Esophagus squamous epithelium (tissue), 4 donors: Measurements from ENCODE around the gene PHF3.

ENCODE experiments used
- POLR2A ChIP-seq, 4 donors: fragments of 450-650 bp; IDR thresholded peaks; one replicate each; pipeline ENCODE4 v1.6.1; 2017; ENCODE audit warnings: antibody characterized with exemption in 4 of 4, mild to moderate bottlenecking in 4 of 4, moderate library complexity in 3 of 4
- TF ChIP-seq, protein P1 (sequence below), 6 experiments: fragments of 450-650 bp in 4 of 6; fragments of 200-600 bp in 2 of 6; sonication (generic) in 2 of 6; IDR thresholded peaks; one replicate each; pipeline ENCODE4 v1.5.1; 2016 to 2019; ENCODE audit warnings: antibody characterized with exemption in 6 of 6, mild to moderate bottlenecking in 4 of 6, moderate library complexity in 4 of 6

DNA sequence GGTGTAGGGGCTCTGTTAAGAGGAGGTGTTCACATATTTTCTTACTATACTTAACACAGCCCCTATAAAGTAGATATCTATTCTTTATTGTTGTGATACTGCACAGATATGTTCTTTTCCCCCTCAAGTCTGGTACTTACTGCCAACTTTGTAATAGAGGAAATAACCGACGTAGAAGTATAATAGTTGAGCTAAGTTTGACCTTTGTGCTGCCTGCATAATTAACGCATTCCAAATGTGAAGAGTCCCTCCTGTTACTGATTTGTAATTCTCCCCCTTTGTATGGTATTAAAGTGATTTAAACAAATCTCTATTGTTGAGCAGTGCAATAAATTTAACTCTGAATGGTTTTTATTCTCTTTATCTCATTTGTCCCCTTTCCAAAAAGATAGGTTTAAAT is 39.0 kb downstream of the PHF3 start:
- TF ChIP-seq, protein P1, sequence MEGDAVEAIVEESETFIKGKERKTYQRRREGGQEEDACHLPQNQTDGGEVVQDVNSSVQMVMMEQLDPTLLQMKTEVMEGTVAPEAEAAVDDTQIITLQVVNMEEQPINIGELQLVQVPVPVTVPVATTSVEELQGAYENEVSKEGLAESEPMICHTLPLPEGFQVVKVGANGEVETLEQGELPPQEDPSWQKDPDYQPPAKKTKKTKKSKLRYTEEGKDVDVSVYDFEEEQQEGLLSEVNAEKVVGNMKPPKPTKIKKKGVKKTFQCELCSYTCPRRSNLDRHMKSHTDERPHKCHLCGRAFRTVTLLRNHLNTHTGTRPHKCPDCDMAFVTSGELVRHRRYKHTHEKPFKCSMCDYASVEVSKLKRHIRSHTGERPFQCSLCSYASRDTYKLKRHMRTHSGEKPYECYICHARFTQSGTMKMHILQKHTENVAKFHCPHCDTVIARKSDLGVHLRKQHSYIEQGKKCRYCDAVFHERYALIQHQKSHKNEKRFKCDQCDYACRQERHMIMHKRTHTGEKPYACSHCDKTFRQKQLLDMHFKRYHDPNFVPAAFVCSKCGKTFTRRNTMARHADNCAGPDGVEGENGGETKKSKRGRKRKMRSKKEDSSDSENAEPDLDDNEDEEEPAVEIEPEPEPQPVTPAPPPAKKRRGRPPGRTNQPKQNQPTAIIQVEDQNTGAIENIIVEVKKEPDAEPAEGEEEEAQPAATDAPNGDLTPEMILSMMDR (IDR thresholded peaks at IDR 0.05), result no peak
- no peak for TF ChIP-seq POLR2A (IDR thresholded peaks at IDR 0.05)
